Body of pancreas (tissue), 4 donors: ENCODE results near the gene ADNP.

ENCODE experiments used
- POLR2A ChIP-seq, 3 donors: fragments of 450-650 bp; IDR thresholded peaks; one replicate each; pipeline ENCODE4 v1.6.1; 2016; ENCODE audit warnings: antibody characterized with exemption in 3 of 3, mild to moderate bottlenecking in 2 of 3
- TF ChIP-seq, protein P1 (sequence below), 7 experiments: fragments of 450-650 bp in 4 of 7; fragments of 200-600 bp in 3 of 7; sonication (generic) in 3 of 7; IDR thresholded peaks; one replicate each; pipeline ENCODE4 v1.5.1; 2016 to 2019; ENCODE audit warnings: antibody characterized with exemption in 7 of 7

DNA sequence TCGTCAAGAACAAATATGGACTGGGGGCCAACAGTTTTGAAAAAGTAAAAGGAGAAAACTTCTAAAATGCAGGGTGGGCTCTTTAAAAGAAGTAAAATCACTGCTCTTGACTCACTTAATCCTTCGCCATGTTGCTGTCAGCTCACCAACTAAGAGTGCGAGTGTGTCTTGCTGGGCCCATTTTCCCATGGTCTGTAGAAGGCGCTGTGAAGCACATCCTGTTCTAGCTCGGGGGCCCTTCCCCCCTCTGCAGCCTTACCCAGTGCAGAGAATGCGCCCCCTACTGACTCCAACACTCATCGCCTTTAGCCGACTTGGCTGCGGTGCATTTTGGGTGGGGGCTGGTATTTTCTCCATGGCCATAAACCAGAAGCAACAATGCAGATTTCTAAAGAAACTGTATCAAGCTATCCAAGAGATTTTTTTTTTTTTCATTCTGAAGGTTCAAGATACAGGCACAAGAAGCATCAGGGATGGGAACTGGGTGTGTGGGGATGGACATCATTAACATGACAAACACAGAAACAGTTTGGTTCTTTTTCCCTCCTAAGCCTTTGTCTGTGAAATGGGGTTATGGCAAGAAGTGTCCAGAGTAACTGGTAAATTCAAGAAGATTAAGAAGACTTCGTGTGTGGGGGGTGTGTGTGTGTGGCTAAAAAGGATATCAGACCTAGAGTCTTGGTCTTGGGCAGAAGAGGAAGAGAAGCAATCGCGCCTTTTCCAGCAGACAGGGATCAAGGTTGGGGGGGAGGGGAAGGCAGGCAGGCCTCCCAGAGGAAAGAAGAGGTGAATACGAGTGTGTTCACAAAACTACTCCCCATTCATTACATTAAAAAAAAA is 1.7 kb downstream of the ADNP start:
- TF ChIP-seq, protein P1, sequence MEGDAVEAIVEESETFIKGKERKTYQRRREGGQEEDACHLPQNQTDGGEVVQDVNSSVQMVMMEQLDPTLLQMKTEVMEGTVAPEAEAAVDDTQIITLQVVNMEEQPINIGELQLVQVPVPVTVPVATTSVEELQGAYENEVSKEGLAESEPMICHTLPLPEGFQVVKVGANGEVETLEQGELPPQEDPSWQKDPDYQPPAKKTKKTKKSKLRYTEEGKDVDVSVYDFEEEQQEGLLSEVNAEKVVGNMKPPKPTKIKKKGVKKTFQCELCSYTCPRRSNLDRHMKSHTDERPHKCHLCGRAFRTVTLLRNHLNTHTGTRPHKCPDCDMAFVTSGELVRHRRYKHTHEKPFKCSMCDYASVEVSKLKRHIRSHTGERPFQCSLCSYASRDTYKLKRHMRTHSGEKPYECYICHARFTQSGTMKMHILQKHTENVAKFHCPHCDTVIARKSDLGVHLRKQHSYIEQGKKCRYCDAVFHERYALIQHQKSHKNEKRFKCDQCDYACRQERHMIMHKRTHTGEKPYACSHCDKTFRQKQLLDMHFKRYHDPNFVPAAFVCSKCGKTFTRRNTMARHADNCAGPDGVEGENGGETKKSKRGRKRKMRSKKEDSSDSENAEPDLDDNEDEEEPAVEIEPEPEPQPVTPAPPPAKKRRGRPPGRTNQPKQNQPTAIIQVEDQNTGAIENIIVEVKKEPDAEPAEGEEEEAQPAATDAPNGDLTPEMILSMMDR (IDR thresholded peaks at IDR 0.05): peak; percentile 73 to 98 (median 95)
- TF ChIP-seq POLR2A (IDR thresholded peaks at IDR 0.05): no peak
